ENCODE data around the gene FSCN2. TPM values are rescaled to one million over a fixed set of nuclear protein-coding genes. Genes with fewer than 3 reads are reported as not detected.

The FSCN2 gene
- total and polyA plus RNA-seq, 2 donors (not counting 1 experiment from before 2014, with no cell fraction given) = 0.35 to 2.0 TPM

GRCh38 chr17:81550285-81550684 lies 22.1 kb downstream of the FSCN2 start:
- H4K20me1 ChIP-seq (ENCODE audit: control insufficient read depth, extremely low read depth, insufficient read depth, low read length) = no peaks in the 10 kb centered on the region
- no peak overlapping the region for H3K27ac ChIP-seq (ENCODE audit: insufficient read depth, low read length)
- no peak overlapping the region for H3K4me3 ChIP-seq (replicated peaks in 1 of 4; ENCODE audit: control extremely low read depth in 1 of 4, insufficient read depth in 1 of 4, low read depth in 3 of 4, low read length in 4 of 4)
- H3K9ac ChIP-seq (ENCODE audit: insufficient read depth, low read length) = no peak overlapping the region
- TF ChIP-seq CTCF (conservative IDR thresholded peaks at IDR 0.05 in 1 of 2, IDR thresholded peaks at IDR 0.05 in 1 of 2; ENCODE audit: low read depth in 1 of 2, low read length in 2 of 2) (no peak), EZH2 (IDR thresholded peaks at IDR 0.05; ENCODE audit: low read length, missing control alignments) (no peak)
- peaks cover 24% of the 10 kb centered on the region for H3K79me2 ChIP-seq (ENCODE audit: control insufficient read depth, insufficient read depth, low read length)
- DNase-seq (ENCODE audit: low read depth in 2 of 2) = no peak
- peaks cover 16% of the 10 kb centered on the region for H3K4me1 ChIP-seq (ENCODE audit: control insufficient read depth, extremely low read depth, insufficient read depth, low read length)
- no peak overlapping the region for H3K4me2 ChIP-seq (ENCODE audit: extremely low read depth, insufficient read depth, low read length)
- no peaks in the 10 kb centered on the region for H3K27me3 ChIP-seq (ENCODE audit: control insufficient read depth, insufficient read depth, low read length)
- H3K36me3 ChIP-seq (ENCODE audit: control insufficient read depth, insufficient read depth, low read length) = peaks cover 22% of the 10 kb centered on the region
- H3K9me3 ChIP-seq (ENCODE audit: control insufficient read depth, insufficient read depth, low read depth, low read length) = no peaks in the 10 kb centered on the region
- no peak overlapping the region for H2AFZ ChIP-seq (ENCODE audit: low read length)

DNA sequence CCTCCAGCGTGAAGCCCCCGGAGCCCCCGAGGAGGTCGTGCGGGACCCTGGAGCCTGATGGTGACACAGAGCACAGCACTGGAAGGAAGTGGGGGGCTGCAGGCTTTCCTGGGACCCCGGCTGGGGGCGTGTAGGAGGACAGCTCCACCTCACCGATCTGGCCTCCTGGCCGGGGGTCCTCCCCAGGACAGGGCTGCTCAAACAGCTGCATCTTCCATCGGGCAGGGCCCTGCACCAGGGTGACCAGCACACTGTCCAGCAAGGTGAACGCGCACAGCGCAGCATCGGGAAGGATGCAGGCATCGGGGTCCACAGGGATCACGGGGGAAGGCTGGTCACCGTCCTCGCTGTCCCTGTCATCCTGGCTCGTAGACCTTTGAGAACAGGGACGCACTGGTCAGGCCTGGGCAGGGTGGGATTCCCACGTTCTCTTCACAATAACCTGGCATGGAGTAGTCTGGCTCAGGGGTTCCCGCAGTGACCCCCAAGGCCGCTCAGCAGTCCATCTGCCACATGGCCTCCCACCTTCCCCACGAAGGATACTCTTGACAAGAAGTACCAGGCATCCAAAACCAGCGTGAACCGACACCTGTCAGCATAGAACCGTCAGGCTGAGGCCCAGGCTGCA lies 22.8 kb downstream of the FSCN2 start:
- Histone ChIP-seq H3K79me2 (ENCODE audit: control insufficient read depth, insufficient read depth, low read length) (peaks cover 24% of the 10 kb centered on the region), H4K20me1 (ENCODE audit: control insufficient read depth, extremely low read depth, insufficient read depth, low read length) (no peaks in the 10 kb centered on the region), H3K4me2 (ENCODE audit: extremely low read depth, insufficient read depth, low read length) (peak overlapping the region; percentile 89), H3K9ac (ENCODE audit: insufficient read depth, low read length) (peak overlapping the region; percentile 77), H3K27me3 (ENCODE audit: control insufficient read depth, insufficient read depth, low read length) (no peaks in the 10 kb centered on the region), H3K4me3 (replicated peaks in 1 of 4; ENCODE audit: control extremely low read depth in 1 of 4, insufficient read depth in 1 of 4, low read depth in 3 of 4, low read length in 4 of 4) (peak overlapping the region; percentile 55 to 95 (median 90)), H3K27ac (ENCODE audit: insufficient read depth, low read length) (no peak overlapping the region), H3K4me1 (ENCODE audit: control insufficient read depth, extremely low read depth, insufficient read depth, low read length) (peaks cover 19% of the 10 kb centered on the region), H3K36me3 (ENCODE audit: control insufficient read depth, insufficient read depth, low read length) (peaks cover 21% of the 10 kb centered on the region), H2AFZ (ENCODE audit: low read length) (no peak overlapping the region), H3K9me3 (ENCODE audit: control insufficient read depth, insufficient read depth, low read depth, low read length) (no peaks in the 10 kb centered on the region)
- no peak for TF ChIP-seq EZH2 (IDR thresholded peaks at IDR 0.05; ENCODE audit: low read length, missing control alignments)
- no peak for TF ChIP-seq CTCF (conservative IDR thresholded peaks at IDR 0.05 in 1 of 2, IDR thresholded peaks at IDR 0.05 in 1 of 2; ENCODE audit: low read depth in 1 of 2, low read length in 2 of 2)
- DNase-seq (ENCODE audit: low read depth in 2 of 2) = no peak

- Histone ChIP-seq H3K4me3 (replicated peaks in 1 of 4; ENCODE audit: control extremely low read depth in 1 of 4, insufficient read depth in 1 of 4, low read depth in 3 of 4, low read length in 4 of 4) (peak overlapping the region; percentile 55 to 95 (median 90)), H3K9me3 (ENCODE audit: control insufficient read depth, insufficient read depth, low read depth, low read length) (no peaks in the 10 kb centered on the region), H3K27me3 (ENCODE audit: control insufficient read depth, insufficient read depth, low read length) (no peaks in the 10 kb centered on the region), H3K9ac (ENCODE audit: insufficient read depth, low read length) (peak overlapping the region; percentile 77), H3K4me2 (ENCODE audit: extremely low read depth, insufficient read depth, low read length) (peak overlapping the region; percentile 89), H3K4me1 (ENCODE audit: control insufficient read depth, extremely low read depth, insufficient read depth, low read length) (peaks cover 26% of the 10 kb centered on the region), H4K20me1 (ENCODE audit: control insufficient read depth, extremely low read depth, insufficient read depth, low read length) (no peaks in the 10 kb centered on the region), H2AFZ (ENCODE audit: low read length) (peak overlapping the region; percentile 54), H3K36me3 (ENCODE audit: control insufficient read depth, insufficient read depth, low read length) (peaks cover 21% of the 10 kb centered on the region), H3K79me2 (ENCODE audit: control insufficient read depth, insufficient read depth, low read length) (peaks cover 24% of the 10 kb centered on the region), H3K27ac (ENCODE audit: insufficient read depth, low read length) (peak overlapping the region; percentile 59)
- DNase-seq (ENCODE audit: low read depth in 2 of 2) = no peak
- TF ChIP-seq CTCF (conservative IDR thresholded peaks at IDR 0.05 in 1 of 2, IDR thresholded peaks at IDR 0.05 in 1 of 2; ENCODE audit: low read depth in 1 of 2, low read length in 2 of 2) (no peak), EZH2 (IDR thresholded peaks at IDR 0.05; ENCODE audit: low read length, missing control alignments) (no peak)
Observed at GRCh38 chr17:81551458-81552243, 23.5 kb downstream of the FSCN2 start.

All from fibroblast of lung (primary cell).